Upper lobe of right lung (tissue), 1 donor: ENCODE measurements around the gene NME7. TPM values are rescaled to one million over a fixed set of nuclear protein-coding genes. Genes with fewer than 3 reads are reported as not detected.
A peak's percentile ranks its signal among the peaks of the same experiment; 100 is the strongest.

Experiments
- ATAC-seq: fragments of 200-7000 bp; cut with Tn5 transposase; one replicate; pipeline ENCODE4 v1.9.1; 2020; ENCODE audit warnings: mild to moderate bottlenecking, moderate library complexity
- DNase-seq: peaks from one replicate; pipeline ENCODE4 v3.0.0-alpha.2; 2020
- H3K27ac ChIP-seq: fragments of 200-600 bp; one replicate; pipeline ENCODE4 v1.8.0; 2022
- H3K27me3 ChIP-seq: fragments of 200-600 bp; one replicate; pipeline ENCODE4 v1.8.0; 2022; ENCODE audit warnings: mild to moderate bottlenecking
- H3K36me3 ChIP-seq: fragments of 200-600 bp; one replicate; pipeline ENCODE4 v1.8.0; 2022
- H3K4me1 ChIP-seq: fragments of 200-600 bp; one replicate; pipeline ENCODE4 v1.8.0; 2022
- H3K4me3 ChIP-seq: fragments of 200-600 bp; one replicate; pipeline ENCODE4 v1.8.0; 2022; ENCODE audit warnings: mild to moderate bottlenecking
- H3K9me3 ChIP-seq: fragments of 200-600 bp; one replicate; pipeline ENCODE4 v1.8.0; 2022
- CTCF ChIP-seq: fragments of 200-600 bp; IDR thresholded peaks from one replicate; pipeline ENCODE4 v1.8.0; 2022; ENCODE audit warnings: antibody characterized with exemption
- intact Hi-C: fragments of 100-400 bp; cut with DNase I; formaldehyde crosslinking; loops from one replicate; pipeline ENCODE4 v1.11.0; 2022
- total RNA-seq: library from RNA; stranded (reverse); fragmentation: NEBNext Ultra II Directional; extraction: Animal tissue kit (Norgen Biotek cat#: 25700); gene quantifications from one replicate; pipeline ENCODE4 v1.2.1, GENCODE V29; 2021
- donor health status: DM: no; HTN: yes; CAD: no; lungs with severe emphysema.

Gene NME7
- total RNA-seq, 1 donor from 2014 or later = 12.1 TPM

GRCh38 chr1:169266133-169266532, 101.5 kb downstream of the NME7 start:
- no peak for TF ChIP-seq CTCF
- DNase-seq = no peak
- no peaks in the 10 kb centered on the region for H3K36me3 ChIP-seq
- H3K4me3 ChIP-seq = no peak overlapping the region
- ATAC-seq = no peak
- intact Hi-C loops = no loop called here
- no peak overlapping the region for H3K27ac ChIP-seq
- H3K4me1 ChIP-seq = no peaks in the 10 kb centered on the region
- no peaks in the 10 kb centered on the region for H3K9me3 ChIP-seq
- H3K27me3 ChIP-seq = no peaks in the 10 kb centered on the region

- no peaks in the 10 kb centered on the region for H3K4me1 ChIP-seq
- no peak for TF ChIP-seq CTCF
- ATAC-seq (no peak), DNase-seq (no peak)
- no peak overlapping the region for H3K27ac ChIP-seq
- no peaks in the 10 kb centered on the region for H3K27me3 ChIP-seq
- H3K9me3 ChIP-seq = no peaks in the 10 kb centered on the region
- H3K4me3 ChIP-seq = no peak overlapping the region
- H3K36me3 ChIP-seq = no peaks in the 10 kb centered on the region
- intact Hi-C loops = no loop called here
These were observed 104.5 kb downstream of the NME7 start for GRCh38 chr1:169263059-169263458.

- Histone ChIP-seq H3K9me3 (no peaks in the 10 kb centered on the region), H3K27ac (no peak overlapping the region), H3K4me1 (no peaks in the 10 kb centered on the region), H3K27me3 (no peaks in the 10 kb centered on the region), H3K4me3 (no peak overlapping the region), H3K36me3 (no peaks in the 10 kb centered on the region)
- intact Hi-C loops = no loop called here
- DNase-seq (no peak), ATAC-seq (no peak)
- no peak for TF ChIP-seq CTCF
These were observed 105.7 kb downstream of the NME7 start for GRCh38 chr1:169261884-169262283.

- H3K4me1 ChIP-seq = no peaks in the 10 kb centered on the region
- intact Hi-C loops = no loop called here
- H3K27ac ChIP-seq = no peak overlapping the region
- no peak for TF ChIP-seq CTCF
- no peaks in the 10 kb centered on the region for H3K36me3 ChIP-seq
- no peaks in the 10 kb centered on the region for H3K9me3 ChIP-seq
- DNase-seq = no peak
- ATAC-seq = peak; percentile 68
- no peak overlapping the region for H3K4me3 ChIP-seq
- no peaks in the 10 kb centered on the region for H3K27me3 ChIP-seq
These were observed 107.0 kb downstream of the NME7 start for GRCh38 chr1:169260478-169261151.

- Histone ChIP-seq H3K4me3 (no peak overlapping the region), H3K9me3 (no peaks in the 10 kb centered on the region), H3K36me3 (no peaks in the 10 kb centered on the region), H3K27me3 (no peaks in the 10 kb centered on the region), H3K27ac (no peak overlapping the region), H3K4me1 (no peaks in the 10 kb centered on the region)
- no peak for TF ChIP-seq CTCF
- DNase-seq = no peak
- intact Hi-C loops = no loop called here
- ATAC-seq = peak; percentile 66
These were observed 107.8 kb downstream of the NME7 start for GRCh38 chr1:169259816-169260215.

- TF ChIP-seq CTCF = no peak
- H3K4me1 ChIP-seq = no peaks in the 10 kb centered on the region
- DNase-seq (no peak), ATAC-seq (no peak)
- intact Hi-C loops = no loop called here
- H3K27me3 ChIP-seq = no peaks in the 10 kb centered on the region
- no peak overlapping the region for H3K27ac ChIP-seq
- no peaks in the 10 kb centered on the region for H3K9me3 ChIP-seq
- H3K36me3 ChIP-seq = no peaks in the 10 kb centered on the region
- H3K4me3 ChIP-seq = no peak overlapping the region
These were observed 116.8 kb downstream of the NME7 start for GRCh38 chr1:169250795-169251194.
